ENCODE measurements around the gene ATP1A2.

- no peak for TF ChIP-seq CTCF (IDR thresholded peaks at IDR 0.05; ENCODE audit: insufficient read depth, low read length, poor library complexity, severe bottlenecking)
- TF ChIP-seq EZH2phosphoT487 (conservative IDR thresholded peaks at IDR 0.05; ENCODE audit: low read length): no peak
These were observed 21.8 kb downstream of the ATP1A2 start for GRCh38 chr1:160137216-160137862.

Measured in SU-DHL-6 (cell line).